Neural cell (in vitro differentiated cells): ENCODE data around the gene HNRNPUL1. TPM values are rescaled to one million over a fixed set of nuclear protein-coding genes. Genes with fewer than 3 reads are reported as not detected.
A peak's percentile ranks its signal among the peaks of the same experiment; 100 is the strongest.

Experiments used
- H2AFZ ChIP-seq: fragments of 200-600, 300-800 bp; sonication (generic), shearing (Covaris generic); 2 replicates; pipeline ENCODE4 v1.6.0; 2014; ENCODE audit warnings: low read depth, mild to moderate bottlenecking, antibody characterized with exemption, low read length, moderate library complexity
- H3F3A ChIP-seq: fragments of 200-600 bp; shearing (Covaris generic); 2 replicates; pipeline ENCODE4 v1.6.1; 2016; ENCODE audit warnings: mild to moderate bottlenecking, moderate library complexity, mixed read lengths, antibody characterized with exemption, low read length; ENCODE audit not compliant: insufficient read depth, poor library complexity, severe bottlenecking
- H3K27ac ChIP-seq: fragments of 200-600, 300-800 bp; sonication (generic), shearing (Covaris generic); 2 replicates; pipeline ENCODE4 v1.5.1; 2014; ENCODE audit warnings: mild to moderate bottlenecking, low read length, moderate library complexity
- H3K27me3 ChIP-seq: fragments of 300-800, 200-600 bp; sonication (generic), shearing (Covaris generic); 2 replicates; pipeline ENCODE4 v1.6.0; 2014; ENCODE audit warnings: mild to moderate bottlenecking, low read depth, low read length, moderate library complexity; ENCODE audit not compliant: insufficient read depth
- H3K36me3 ChIP-seq: fragments of 300-800, 200-600 bp; sonication (generic), shearing (Covaris generic); 2 replicates; pipeline ENCODE4 v1.5.1; 2014; ENCODE audit warnings: mild to moderate bottlenecking, antibody characterized with exemption, low read length, moderate library complexity; ENCODE audit not compliant: insufficient read depth
- H3K4me2 ChIP-seq: fragments of 300-800, 200-600 bp; sonication (generic), shearing (Covaris generic); 2 replicates; pipeline ENCODE4 v1.6.0; 2014; ENCODE audit warnings: mild to moderate bottlenecking, low read length
- H3K4me3 ChIP-seq: fragments of 300-800, 200-600 bp; sonication (generic), shearing (Covaris generic); 2 replicates; pipeline ENCODE4 v1.5.1; 2014; ENCODE audit warnings: mild to moderate bottlenecking, low read length, moderate library complexity
- H3K79me2 ChIP-seq: fragments of 200-600 bp; shearing (Covaris generic); replicated peaks from 2 replicates; pipeline ENCODE4 v1.6.0; 2014; ENCODE audit warnings: mild to moderate bottlenecking, low read length, moderate library complexity; ENCODE audit not compliant: insufficient read depth
- H3K9ac ChIP-seq: fragments of 300-800, 200-600 bp; sonication (generic), shearing (Covaris generic); 2 replicates; pipeline ENCODE4 v1.6.1; 2016; ENCODE audit warnings: mild to moderate bottlenecking, low read length, mixed read lengths
- H3K9me2 ChIP-seq: fragments of 200-600 bp; shearing (Covaris generic); 2 replicates; pipeline ENCODE4 v1.6.1; 2016; ENCODE audit warnings: mild to moderate bottlenecking, low read length, mixed read lengths; ENCODE audit not compliant: insufficient read depth
- H3K9me3 ChIP-seq: fragments of 200-600, 300-800 bp; sonication (generic), shearing (Covaris generic); 2 replicates; pipeline ENCODE4 v1.6.1; 2016; ENCODE audit warnings: mild to moderate bottlenecking, mixed run types, low read length, moderate library complexity, mixed read lengths
- H4K20me1 ChIP-seq: fragments of 200-600 bp; shearing (Covaris generic); 2 replicates; pipeline ENCODE4 v1.6.1; 2016; ENCODE audit warnings: mild to moderate bottlenecking, mixed run types; ENCODE audit not compliant: insufficient read depth
- CTCF ChIP-seq: fragments of 450-650 bp; IDR thresholded peaks from 2 replicates; pipeline ENCODE4 v1.5.1; 2014; ENCODE audit warnings: antibody characterized with exemption, mild to moderate bottlenecking, moderate library complexity; ENCODE audit not compliant: poor library complexity, severe bottlenecking
- EP300 ChIP-seq: fragments of 450-650 bp; conservative IDR thresholded peaks from 2 replicates; pipeline ENCODE4 v1.6.1; 2014; ENCODE audit warnings: antibody characterized with exemption, mild to moderate bottlenecking, moderate library complexity; ENCODE audit not compliant: poor library complexity, severe bottlenecking
- EZH2 ChIP-seq: fragments of 200-600, 300-800 bp; shearing (Covaris generic), sonication (generic); IDR thresholded peaks from 2 replicates; pipeline ENCODE4 v1.6.1; 2014; ENCODE audit warnings: antibody characterized with exemption, low read length, borderline replicate concordance, mild to moderate bottlenecking; ENCODE audit not compliant: insufficient read depth, poor library complexity, severe bottlenecking
- MXI1 ChIP-seq: fragments of 450-650 bp; conservative IDR thresholded peaks from 2 replicates; pipeline ENCODE4 v1.6.1; 2014; ENCODE audit warnings: antibody characterized with exemption, mild to moderate bottlenecking; ENCODE audit not compliant: poor library complexity, severe bottlenecking
- POLR2AphosphoS5 ChIP-seq: IDR thresholded peaks from 2 replicates; pipeline ENCODE4 v1.6.1; 2012
- RAD21 ChIP-seq: fragments of 450-650 bp; conservative IDR thresholded peaks from 2 replicates; pipeline ENCODE4 v1.6.1; 2014; ENCODE audit warnings: antibody characterized with exemption, mild to moderate bottlenecking, moderate library complexity
- REST ChIP-seq: IDR thresholded peaks from 2 replicates; pipeline ENCODE4 v1.6.1; 2012; ENCODE audit warnings: borderline replicate concordance
- SMC3 ChIP-seq: fragments of 450-650 bp; conservative IDR thresholded peaks from 2 replicates; pipeline ENCODE4 v1.6.1; 2014; ENCODE audit warnings: antibody characterized with exemption, mild to moderate bottlenecking, moderate library complexity; ENCODE audit not compliant: poor library complexity
- TAF1 ChIP-seq: IDR thresholded peaks from 2 replicates; pipeline ENCODE4 v1.6.1; 2012; ENCODE audit warnings: low read depth
- polyA plus RNA-seq: library from polyadenylated mRNA; depleted of rRNA; stranded (reverse); fragments of >200 nt; gene quantifications from 2 replicates; pipeline ENCODE4 v1.2.3, GENCODE V29; 2014

The HNRNPUL1 gene
- polyA plus RNA-seq, 1 donor from 2014 or later = 34.6 TPM

- Histone ChIP-seq H3K36me3 (peaks cover 7% of the 10 kb centered on the region), H4K20me1 (no peaks in the 10 kb centered on the region)
These were observed 34.3 kb downstream of the HNRNPUL1 start for GRCh38 chr19:41298348-41298964.

GRCh38 chr19:41299046-41299754, 35.0 kb downstream of the HNRNPUL1 start:
- Histone ChIP-seq H4K20me1 (no peaks in the 10 kb centered on the region), H3K4me3 (no peak overlapping the region), H3K27me3 (no peaks in the 10 kb centered on the region), H3K9me2 (no peaks in the 10 kb centered on the region), H3K4me2 (no peak overlapping the region), H3F3A (no peaks in the 10 kb centered on the region), H3K9me3 (no peaks in the 10 kb centered on the region), H3K27ac (peak overlapping the region; percentile 51), H3K79me2 (no peaks in the 10 kb centered on the region), H3K36me3 (peaks cover 4% of the 10 kb centered on the region), H3K9ac (no peak overlapping the region), H2AFZ (no peak overlapping the region)
- TF ChIP-seq TAF1 (no peak), EZH2 (no peak), EP300 (no peak), CTCF (no peak), MXI1 (no peak), POLR2AphosphoS5 (no peak), RAD21 (no peak), SMC3 (no peak), REST (no peak)

More at GRCh38 chr19:41298348-41298964, 34.3 kb downstream of the HNRNPUL1 start:
- Histone ChIP-seq H3K27me3 (no peaks in the 10 kb centered on the region), H3K79me2 (no peaks in the 10 kb centered on the region), H3K4me2 (no peak overlapping the region), H3F3A (no peaks in the 10 kb centered on the region), H3K9me2 (no peaks in the 10 kb centered on the region), H2AFZ (no peak overlapping the region), H3K9me3 (no peaks in the 10 kb centered on the region), H3K4me3 (no peak overlapping the region), H3K9ac (no peak overlapping the region), H3K27ac (peak overlapping the region; percentile 57)
- TF ChIP-seq SMC3 = no peak
- TF ChIP-seq EP300 = peak; percentile 17
